HepG2 (cell line): ENCODE data around the gene PRKACA. TPM values are rescaled to one million over a fixed set of nuclear protein-coding genes. Genes with fewer than 3 reads are reported as not detected.

Source experiments
- CENPT ChIP-seq: sonication (generic); formaldehyde crosslinking; IDR thresholded peaks from 2 replicates; pipeline ENCODE4 v1.8.0; 2022; ENCODE audit warnings: low read depth, mild to moderate bottlenecking, moderate library complexity, missing genetic modification reagents
- CREB1 ChIP-seq, 2 experiments: fragments of 450-650 bp in 1 of 2; IDR thresholded peaks; 2 replicates each; pipeline ENCODE4 v1.6.1; 2016 to 2017; ENCODE audit warnings: control low read depth in 1 of 2, mild to moderate bottlenecking in 1 of 2, missing compliant biosample characterization in 1 of 2, missing genetic modification characterization in 1 of 2
- FOXK1 ChIP-seq: sonication (generic); formaldehyde crosslinking; IDR thresholded peaks from 2 replicates; pipeline ENCODE4 v1.4.0; 2020; ENCODE audit warnings: low read depth, missing genetic modification reagents, borderline replicate concordance
- GATAD2A ChIP-seq: IDR thresholded peaks from 2 replicates; pipeline ENCODE4 v1.6.1; 2016
- GMEB2 ChIP-seq: IDR thresholded peaks from 2 replicates; pipeline ENCODE4 v1.6.1; 2016; ENCODE audit warnings: missing biosample characterization, missing genetic modification reagents, low read depth
- HDAC2 ChIP-seq: sonication (generic); formaldehyde crosslinking; IDR thresholded peaks from 2 replicates; pipeline ENCODE4 v1.4.0; 2020; ENCODE audit warnings: missing genetic modification reagents
- HDAC6 ChIP-seq: fragments of 200-600 bp; sonication (generic); IDR thresholded peaks from 2 replicates; pipeline ENCODE4 v1.7.0; 2017; ENCODE audit warnings: mild to moderate bottlenecking, antibody characterized with exemption, low read length, low read depth
- HMG20A ChIP-seq: IDR thresholded peaks from 2 replicates; pipeline ENCODE4 v1.6.1; 2016; ENCODE audit warnings: borderline replicate concordance
- HNF4G ChIP-seq, 2 experiments: sonication (generic) in 1 of 2; formaldehyde crosslinking in 1 of 2; IDR thresholded peaks; 2 replicates each; pipeline versions ENCODE4 v1.4.0 to v1.6.1; 2011 to 2020; ENCODE audit warnings: borderline replicate concordance in 2 of 2, low read depth in 2 of 2, mild to moderate bottlenecking in 2 of 2, low read length in 1 of 2, missing genetic modification reagents in 1 of 2, moderate library complexity in 1 of 2
- KAT2B ChIP-seq: fragments of 150-350 bp; IDR thresholded peaks from 2 replicates; pipeline ENCODE4 v1.6.1; 2014; ENCODE audit warnings: low read depth, low read length, borderline replicate concordance
- MAZ ChIP-seq, 2 experiments: sonication (generic) in 1 of 2; formaldehyde crosslinking in 1 of 2; IDR thresholded peaks; 2 replicates each; pipeline versions ENCODE4 v1.5.0 to v1.6.1; 2012 to 2020; ENCODE audit warnings: low read depth in 2 of 2, mild to moderate bottlenecking in 2 of 2, borderline replicate concordance in 1 of 2, improper control_type of control experiment in 1 of 2, low read length in 1 of 2, missing genetic modification reagents in 1 of 2, moderate library complexity in 1 of 2
- MEF2D ChIP-seq: sonication (generic); formaldehyde crosslinking; IDR thresholded peaks from 2 replicates; pipeline ENCODE4 v1.5.1; 2020; ENCODE audit warnings: mild to moderate bottlenecking, missing genetic modification reagents
- NCOR1 ChIP-seq: fragments of 200-600 bp; sonication (generic); IDR thresholded peaks from 2 replicates; pipeline ENCODE4 v1.7.0; 2017; ENCODE audit warnings: antibody characterized with exemption, low read length, borderline replicate concordance
- NR2C2 ChIP-seq: sonication (generic); formaldehyde crosslinking; IDR thresholded peaks from 2 replicates; pipeline ENCODE4 v1.4.0; 2020; ENCODE audit warnings: missing genetic modification reagents, mild to moderate bottlenecking, moderate library complexity, borderline replicate concordance
- REPIN1 ChIP-seq: sonication (generic); formaldehyde crosslinking; IDR thresholded peaks from 2 replicates; pipeline ENCODE4 v1.8.0; 2022; ENCODE audit warnings: missing genetic modification reagents, low read depth, mild to moderate bottlenecking, borderline replicate concordance
- SOX13 ChIP-seq, 3 experiments: fragments of 450-650 bp in 1 of 3; sonication (generic) in 1 of 3; formaldehyde crosslinking in 1 of 3; IDR thresholded peaks in 2 of 3; conservative IDR thresholded peaks in 1 of 3; 2 replicates each; pipeline versions ENCODE4 v1.5.0 to v1.6.1; 2016 to 2020; ENCODE audit warnings: antibody characterized with exemption in 1 of 3, mild to moderate bottlenecking in 1 of 3, missing compliant biosample characterization in 1 of 3, missing genetic modification reagents in 1 of 3, moderate library complexity in 1 of 3
- THAP11 ChIP-seq: IDR thresholded peaks from 2 replicates; pipeline ENCODE4 v1.6.1; 2016; ENCODE audit warnings: missing biosample characterization, missing genetic modification reagents
- ZHX1 ChIP-seq: sonication (generic); formaldehyde crosslinking; IDR thresholded peaks from 2 replicates; pipeline ENCODE4 v1.8.1; 2022; ENCODE audit warnings: low read depth, mild to moderate bottlenecking, missing genetic modification reagents
- ZMYM3 ChIP-seq: sonication (generic); formaldehyde crosslinking; IDR thresholded peaks from 2 replicates; pipeline ENCODE4 v1.5.1; 2020; ENCODE audit warnings: mild to moderate bottlenecking, missing genetic modification reagents
- ZNF350 ChIP-seq: sonication (generic); formaldehyde crosslinking; IDR thresholded peaks from 2 replicates; pipeline ENCODE4 v1.4.0; 2020; ENCODE audit warnings: mild to moderate bottlenecking, low read depth, missing genetic modification reagents, borderline replicate concordance
- ZNF768 ChIP-seq: sonication (generic); formaldehyde crosslinking; IDR thresholded peaks from 2 replicates; pipeline ENCODE4 v1.4.0; 2020; ENCODE audit warnings: missing genetic modification reagents
- polyA plus RNA-seq, 8 experiments: library from polyadenylated mRNA; depleted of rRNA in 3 of 8; stranded (reverse) in 7 of 8; unstranded in 1 of 8; fragments of >200 nt; fragmentation: Illumina TruSeq in 4 of 8; extraction: Trizol in 4 of 8; gene quantifications; 2 replicates each; pipeline versions ENCODE4 v1.2.1 to v1.2.3, GENCODE V29; 2011 to 2016; ENCODE audit warnings: low read depth in 4 of 8, missing spikeins in 1 of 8, mixed read lengths in 1 of 8; ENCODE audit not compliant: insufficient read depth in 1 of 8
- total RNA-seq, 5 experiments: library from RNA; depleted of rRNA; stranded (reverse); fragments of >200 nt; fragmentation: Illumina TruSeq; extraction: Trizol; gene quantifications; 2 replicates each; pipeline ENCODE4 v1.2.3, GENCODE V29; 2016; ENCODE audit warnings: low read depth in 1 of 5

The PRKACA gene
- total and polyA plus RNA-seq, 2 of the 13 experiments (the other 11 are each of a cell fraction or from before 2014, with no cell fraction given), result 11.0 to 18.2 TPM

GRCh38 chr19:14059652-14060155 is 57.9 kb downstream of the PRKACA start (continued):
- TF ChIP-seq ZNF768, result peak; percentile 93
- peak; percentile 16; the same call in 1 of the 2 replicates for TF ChIP-seq REPIN1
- peak; percentile 56; the same call in 1 of the 2 replicates for TF ChIP-seq NR2C2 (CRISPR knock-in tag)
- TF ChIP-seq HNF4G (IDR thresholded peaks at IDR 0.05; ENCODE audit: borderline replicate concordance, low read depth, low read length), result peak; percentile 96
- peak; percentile 81; the same call in 1 of the 2 replicates for TF ChIP-seq HNF4G (CRISPR knock-in tag; IDR thresholded peaks at IDR 0.05; ENCODE audit: borderline replicate concordance, low read depth)
- TF ChIP-seq CENPT (CRISPR knock-in tag), result no peak
- TF ChIP-seq HMG20A (CRISPR knock-in tag), result no peak; the same call in 1 of the 2 replicates
- TF ChIP-seq CREB1 (IDR thresholded peaks at IDR 0.05), result peak; percentile 23; the same call in 1 of the 2 replicates
- TF ChIP-seq CREB1 (CRISPR knock-in tag; IDR thresholded peaks at IDR 0.05), result no peak
- TF ChIP-seq ZMYM3 (CRISPR knock-in tag), result peak; percentile 89
- TF ChIP-seq GATAD2A (CRISPR knock-in tag), result peak; percentile 46; the same call in 1 of the 2 replicates
- no peak for TF ChIP-seq KAT2B
- peak; percentile 48; the same call in 1 of the 2 replicates for TF ChIP-seq FOXK1 (CRISPR knock-in tag)
- TF ChIP-seq ZNF350 (CRISPR knock-in tag), result peak; percentile 39; the same call in 1 of the 2 replicates
- no peak for TF ChIP-seq SOX13 (IDR thresholded peaks at IDR 0.05)
- peak in 1 of 2 experiments; percentile 70; a peak in 2 of 4 replicates for TF ChIP-seq SOX13 (CRISPR knock-in tag; conservative IDR thresholded peaks at IDR 0.05 in 1 of 2, IDR thresholded peaks at IDR 0.05 in 1 of 2)
- peak; percentile 92; the same call in 1 of the 2 replicates for TF ChIP-seq MAZ (IDR thresholded peaks at IDR 0.05; ENCODE audit: borderline replicate concordance, low read depth, low read length)
- peak; percentile 56 for TF ChIP-seq MAZ (CRISPR knock-in tag; IDR thresholded peaks at IDR 0.05; ENCODE audit: low read depth)
- peak; percentile 46; the same call in 1 of the 2 replicates for TF ChIP-seq THAP11
- peak; percentile 31; the same call in 1 of the 2 replicates for TF ChIP-seq MEF2D (CRISPR knock-in tag)
- peak; percentile 97 for TF ChIP-seq NCOR1
- TF ChIP-seq HDAC6, result no peak
- TF ChIP-seq ZHX1 (CRISPR knock-in tag), result 0 out of 2 replicates have a peak, but pooled peaks have one; percentile 24
- peak; percentile 70; the same call in 1 of the 2 replicates for TF ChIP-seq HDAC2 (CRISPR knock-in tag)
- no peak for TF ChIP-seq GMEB2 (CRISPR knock-in tag)
